HG02678 (cell line): Measurements from ENCODE around the gene KCNMB2.

Source experiments
- ATAC-seq: cut with Tn5 transposase; IDR thresholded peaks from one replicate; pipeline ENCODE4 v1.9.1; 2021; ENCODE audit warnings: mild to moderate bottlenecking, moderate library complexity; ENCODE audit not compliant: unreplicated experiment

Gene KCNMB2

DNA sequence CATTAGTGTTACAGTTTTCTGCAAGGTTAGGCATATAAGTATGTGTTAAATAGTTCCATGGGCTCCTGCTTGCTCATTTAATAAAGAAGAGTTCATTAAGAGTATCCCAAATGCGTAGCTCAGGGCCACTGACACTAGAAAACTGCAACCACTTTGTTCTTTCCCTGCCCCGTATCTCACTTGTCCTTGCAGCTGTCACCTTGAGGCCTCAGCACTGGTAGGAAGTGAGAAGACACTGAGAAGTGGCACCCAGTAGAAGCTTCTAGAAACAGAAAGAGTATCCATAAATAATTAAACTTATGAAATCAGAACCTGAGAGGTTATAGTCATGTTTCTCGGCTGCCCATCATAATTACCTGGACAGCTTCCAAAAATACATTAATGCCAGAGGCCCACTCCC lies 266.0 kb downstream of the KCNMB2 start:
- ATAC-seq, result no peak

DNA sequence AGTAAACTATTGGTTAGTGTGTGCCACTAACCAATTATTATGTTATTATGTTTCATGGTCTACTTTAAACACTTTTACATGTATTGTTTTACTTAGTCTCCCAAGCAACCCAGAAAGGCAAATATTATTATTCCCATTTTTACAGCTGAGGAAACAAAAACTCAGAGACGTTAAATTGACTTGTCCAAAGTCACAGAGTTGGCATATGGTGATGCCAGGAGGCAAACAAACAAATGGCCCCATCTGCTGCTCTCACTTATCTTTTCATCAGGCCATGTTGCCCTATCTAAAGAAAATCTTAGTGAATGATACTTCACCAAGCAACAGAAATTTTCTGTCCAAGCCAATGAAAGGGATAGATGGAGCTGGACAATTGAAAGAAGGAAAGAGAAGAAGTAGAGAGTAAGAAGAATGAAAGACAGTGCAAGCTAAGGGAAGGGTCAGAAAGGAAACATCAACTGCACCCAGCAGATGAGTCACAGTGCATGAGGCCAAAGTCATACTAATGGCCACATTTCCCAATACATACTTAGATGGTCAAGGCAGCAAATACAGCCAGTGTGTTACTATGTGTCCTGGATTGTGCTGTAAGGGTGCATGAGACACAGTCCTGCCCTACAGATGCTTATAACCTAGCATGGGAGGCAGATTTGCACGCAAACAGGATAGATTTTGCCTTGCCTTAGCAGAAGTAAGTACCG lies 266.9 kb downstream of the KCNMB2 start:
- ATAC-seq, result no peak

DNA sequence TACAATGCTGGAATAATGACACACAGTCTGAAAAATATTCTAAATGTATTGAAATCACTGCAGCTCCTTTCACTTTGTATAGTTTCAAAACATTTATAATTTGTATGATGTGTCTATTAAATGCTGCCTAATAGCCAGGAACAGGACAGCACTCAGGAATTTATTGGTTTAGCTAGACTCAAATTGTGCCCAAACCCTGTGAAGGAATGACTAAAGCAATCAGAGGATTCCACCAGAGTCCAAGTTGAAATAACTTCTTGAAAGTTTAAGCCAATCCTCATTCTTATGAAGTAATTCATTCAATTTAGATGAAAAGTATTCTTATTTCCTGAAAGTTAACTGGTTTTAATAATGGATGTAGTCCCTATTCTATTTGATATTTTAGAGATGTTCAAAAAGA lies 268.4 kb downstream of the KCNMB2 start:
- no peak for ATAC-seq

DNA sequence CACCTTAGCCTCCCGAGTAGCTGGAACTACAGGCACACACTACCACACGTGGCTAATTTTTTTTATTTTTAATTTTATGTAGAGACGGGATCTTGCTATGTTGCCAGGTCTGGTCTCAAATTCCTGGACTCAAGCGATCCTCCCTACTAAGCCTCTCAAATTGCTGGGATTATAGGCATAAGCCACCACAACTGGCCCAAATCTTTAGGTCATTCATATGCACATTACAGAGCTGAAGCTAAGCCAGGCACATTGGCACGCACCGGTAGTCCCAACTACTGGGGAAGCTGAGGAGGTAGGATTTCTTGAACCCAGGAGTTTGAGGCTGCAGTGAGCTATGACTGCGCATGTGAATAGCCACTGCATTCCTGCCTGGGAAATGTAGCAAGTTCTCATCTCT lies 269.5 kb downstream of the KCNMB2 start:
- ATAC-seq, result no peak

DNA sequence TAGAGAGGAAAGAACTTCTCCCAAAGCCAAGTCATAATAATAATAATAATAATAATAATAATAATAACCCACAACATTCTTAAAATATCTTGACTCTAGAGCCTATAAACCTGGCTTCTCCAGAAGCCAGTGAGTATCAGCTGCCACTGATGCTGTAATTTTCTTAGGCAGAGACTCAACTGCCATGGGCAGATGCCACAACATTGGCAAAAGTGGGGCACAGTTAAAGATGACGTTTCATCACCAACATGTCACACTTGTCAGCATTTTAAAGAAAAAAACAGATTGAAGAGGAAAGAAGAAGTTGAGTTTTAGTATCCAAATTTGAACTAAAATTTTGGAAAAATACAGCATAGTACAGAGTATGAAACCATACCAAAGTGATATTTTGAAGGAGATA lies 270.4 kb downstream of the KCNMB2 start:
- no peak for ATAC-seq

DNA sequence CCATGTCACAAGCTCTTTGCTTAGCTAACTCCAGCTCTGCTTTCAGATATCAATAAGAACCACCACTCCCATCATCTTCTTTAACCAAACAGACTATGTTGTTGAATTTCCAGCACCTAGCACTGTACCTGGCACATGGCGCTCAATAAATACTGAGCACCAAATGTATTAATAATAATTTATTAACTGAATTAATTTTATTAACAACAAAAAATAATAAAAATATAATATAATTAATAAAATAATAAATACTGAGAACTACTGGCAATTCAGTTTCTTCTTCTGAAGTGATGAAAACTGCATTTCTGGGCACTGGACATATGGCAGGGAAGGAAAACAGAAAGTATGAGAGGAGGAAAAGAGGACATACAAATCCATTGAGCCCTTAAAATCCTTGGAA lies 271.5 kb downstream of the KCNMB2 start:
- no peak for ATAC-seq

DNA sequence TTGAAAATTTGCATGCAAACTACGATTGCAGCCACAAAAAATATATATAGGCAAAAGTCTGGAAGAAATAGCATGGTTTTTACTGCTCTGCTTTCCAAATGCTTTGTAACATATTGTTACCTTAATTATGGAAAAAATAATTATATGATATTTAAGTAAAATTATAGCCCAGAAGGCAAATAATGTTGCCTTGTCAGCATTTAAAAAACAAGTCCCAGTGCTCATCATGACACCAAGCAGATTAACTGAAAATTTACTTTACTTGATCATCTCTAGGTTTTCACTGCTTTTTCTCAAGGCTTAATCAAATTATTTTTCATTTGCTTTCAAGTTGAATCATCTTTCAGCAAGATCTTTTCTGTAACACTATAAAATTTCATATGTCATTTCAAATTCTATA lies 272.5 kb downstream of the KCNMB2 start:
- ATAC-seq, result no peak

DNA sequence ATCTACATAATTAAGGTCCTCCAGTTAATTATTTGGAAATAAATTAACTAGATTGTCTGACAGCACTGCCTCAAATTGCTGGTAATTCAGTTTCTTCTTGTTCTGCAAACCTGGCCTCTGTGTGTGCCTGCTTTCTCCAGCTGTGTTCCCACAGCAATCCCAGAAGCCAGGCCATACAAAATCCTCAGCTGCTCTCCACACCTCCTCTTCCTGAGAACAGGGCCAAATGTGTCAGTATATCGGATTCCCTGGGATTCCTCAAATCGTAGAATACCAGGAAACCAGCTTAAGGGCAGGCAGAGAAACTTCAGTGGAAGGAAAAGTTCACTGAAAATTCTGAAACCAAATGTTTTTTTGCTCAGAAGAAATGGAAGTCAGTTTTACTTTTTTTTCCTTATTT lies 273.9 kb downstream of the KCNMB2 start:
- ATAC-seq, result no peak

DNA sequence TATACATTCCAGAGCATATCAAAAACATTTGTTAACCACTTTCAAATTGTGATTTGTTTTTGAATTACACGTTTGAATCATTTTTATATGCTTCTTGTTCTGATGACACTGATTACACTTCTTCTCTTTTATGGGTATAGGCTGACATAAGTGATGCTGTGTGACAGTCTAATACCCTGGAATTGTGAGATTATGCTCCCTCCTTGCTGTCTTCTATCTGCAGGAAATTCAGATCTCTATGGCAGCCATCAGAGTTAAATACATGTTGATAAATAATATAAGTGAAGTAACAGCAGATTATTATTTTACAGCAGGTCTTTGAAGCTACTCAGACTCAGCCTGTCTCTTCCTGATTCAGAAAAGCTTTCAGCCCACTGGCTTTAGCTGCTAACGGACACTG lies 286.5 kb downstream of the KCNMB2 start:
- no peak for ATAC-seq

DNA sequence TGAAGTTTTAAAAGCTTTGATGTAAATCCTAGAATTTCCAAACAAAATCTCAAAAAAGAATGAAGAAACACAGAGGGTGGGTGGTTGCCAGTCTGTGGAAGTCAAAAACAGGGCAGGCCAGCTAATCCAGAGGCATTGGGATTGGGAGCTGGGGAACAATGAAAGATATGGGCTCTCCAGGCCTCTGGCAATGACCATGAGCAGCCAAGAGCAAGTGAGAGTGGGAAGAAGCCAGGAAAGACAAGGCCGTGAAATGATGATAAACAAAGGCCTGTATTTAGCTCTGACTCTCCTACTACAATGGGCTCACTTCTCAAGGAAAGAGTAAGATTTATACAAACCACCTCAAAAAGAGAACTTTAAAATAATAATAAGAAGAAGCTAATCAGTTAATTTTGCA lies 286.9 kb downstream of the KCNMB2 start:
- no peak for ATAC-seq

DNA sequence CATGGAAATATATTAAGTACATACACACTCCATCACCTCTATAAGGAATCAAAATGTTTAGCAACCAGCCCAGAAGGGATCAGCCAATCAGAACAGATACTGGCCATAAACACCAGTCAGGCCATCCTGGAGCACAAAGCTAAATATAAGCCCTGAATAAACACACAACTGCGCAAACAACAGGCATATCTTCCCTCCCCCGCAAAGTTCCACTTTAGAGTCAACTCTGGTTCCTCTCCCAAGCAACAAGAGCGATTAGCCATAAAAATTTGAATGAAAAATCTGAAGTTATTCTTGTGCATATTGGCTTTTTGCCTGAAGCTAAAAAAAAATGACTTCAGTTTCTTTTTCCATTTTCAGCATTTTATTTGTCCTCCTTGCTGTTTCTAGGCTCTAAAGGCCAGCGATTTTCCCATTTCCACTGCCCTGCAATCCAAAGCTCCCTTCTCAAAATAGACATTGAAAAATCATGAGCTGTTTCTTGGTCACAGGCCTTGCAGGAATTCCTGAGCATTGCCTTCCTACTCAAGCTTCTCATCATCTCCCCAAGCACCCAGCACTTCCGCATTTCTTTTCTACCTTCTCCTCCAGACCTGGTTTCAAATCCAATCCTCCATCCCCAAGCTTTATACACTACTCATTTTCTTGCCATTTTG lies 287.5 kb downstream of the KCNMB2 start:
- no peak for ATAC-seq

DNA sequence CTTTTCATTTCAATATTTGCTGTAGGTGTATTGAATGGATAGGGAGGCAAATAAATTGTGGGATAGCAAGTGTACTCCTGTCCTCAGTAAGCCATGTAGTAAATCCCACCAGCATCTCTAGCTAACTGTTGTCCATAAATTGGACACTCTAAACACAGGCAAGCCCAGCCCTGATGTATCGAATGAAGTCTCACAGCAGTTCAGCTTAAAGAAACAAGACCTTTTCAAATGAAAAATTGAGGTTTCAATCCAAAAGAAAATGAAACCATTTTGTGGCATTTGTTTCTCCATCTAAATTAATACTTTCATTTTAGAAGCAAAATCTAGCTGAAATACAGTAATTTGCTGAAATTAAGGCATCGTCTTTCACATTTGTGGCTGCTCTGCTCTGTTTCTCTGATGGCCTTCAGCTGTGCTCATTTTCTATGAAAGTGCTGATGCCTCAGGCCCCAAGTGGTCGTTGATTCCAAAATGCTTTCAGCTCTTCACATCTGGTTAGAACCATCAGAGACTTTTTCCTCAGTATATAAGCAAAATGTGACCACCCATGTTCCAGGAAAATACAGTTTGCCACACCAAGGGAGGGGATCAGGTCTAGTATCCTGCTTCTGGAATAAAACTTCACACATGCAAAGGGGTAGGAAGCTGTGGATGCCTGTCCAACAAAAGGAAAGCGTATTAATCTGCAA lies 290.3 kb downstream of the KCNMB2 start:
- ATAC-seq, result no peak

DNA sequence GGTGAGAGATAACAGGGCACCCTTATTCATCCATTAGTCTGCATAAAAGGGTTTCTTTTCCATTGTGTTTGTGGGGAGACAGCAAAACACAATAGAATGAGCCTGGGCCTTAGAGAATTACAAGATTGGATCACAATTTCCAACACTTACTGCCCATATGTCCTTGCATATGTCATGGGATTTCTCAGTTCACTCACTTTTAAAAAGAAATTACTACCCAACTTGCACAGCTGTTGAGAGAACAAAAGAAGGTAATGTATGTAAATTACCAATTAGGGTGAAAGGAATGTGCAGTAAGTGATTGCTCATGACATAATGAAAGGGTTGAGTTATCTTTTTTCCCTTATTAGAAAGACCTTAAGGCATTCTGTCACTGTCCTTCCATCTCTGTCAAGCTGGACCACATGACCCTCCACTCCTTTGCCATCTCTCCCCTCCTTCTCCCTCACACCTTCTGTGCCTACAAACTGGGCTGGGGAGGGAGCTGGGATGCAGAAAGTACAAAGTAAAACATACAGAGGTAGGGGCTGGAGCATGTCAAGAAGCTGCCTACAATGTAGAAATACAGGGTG lies 291.1 kb downstream of the KCNMB2 start:
- no peak for ATAC-seq

DNA sequence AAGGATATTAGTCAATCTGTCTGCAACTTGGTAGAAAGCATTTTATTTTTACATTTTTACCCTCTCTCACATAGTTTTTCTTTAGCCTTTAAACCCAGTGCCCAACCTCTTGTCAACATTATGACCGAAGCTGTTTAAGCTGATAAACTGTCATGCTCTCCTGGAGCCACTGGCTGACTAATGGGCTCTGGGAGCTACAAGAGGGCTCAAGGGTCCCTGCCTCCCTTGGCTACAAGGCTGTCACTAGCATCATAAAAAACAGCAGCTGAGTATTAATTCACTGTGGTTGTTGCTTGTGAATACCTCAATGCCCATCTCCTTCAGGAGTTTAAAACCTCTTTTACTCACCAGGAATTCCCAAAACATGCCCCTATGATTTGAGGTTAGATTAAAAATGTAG lies 297.5 kb downstream of the KCNMB2 start:
- no peak for ATAC-seq

DNA sequence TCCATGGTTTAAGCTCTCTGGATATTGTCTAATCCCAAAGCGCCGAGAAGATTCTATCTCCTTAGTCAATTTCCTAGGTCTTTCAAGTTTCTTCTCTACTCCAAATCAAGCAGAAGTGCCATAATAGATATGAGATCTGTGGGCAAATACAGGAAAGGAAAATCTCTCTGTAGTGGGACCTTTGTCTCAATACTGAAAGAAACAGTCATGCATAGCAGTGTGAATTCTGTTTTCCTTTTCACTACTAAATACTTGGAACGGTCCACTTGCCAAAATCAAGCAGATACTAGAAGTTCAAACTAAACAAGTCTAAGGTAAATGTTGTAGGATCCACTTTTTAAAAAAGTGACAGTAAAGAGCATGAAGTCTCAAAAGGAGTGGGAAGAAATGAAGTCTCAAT lies 298.8 kb downstream of the KCNMB2 start:
- no peak for ATAC-seq

DNA sequence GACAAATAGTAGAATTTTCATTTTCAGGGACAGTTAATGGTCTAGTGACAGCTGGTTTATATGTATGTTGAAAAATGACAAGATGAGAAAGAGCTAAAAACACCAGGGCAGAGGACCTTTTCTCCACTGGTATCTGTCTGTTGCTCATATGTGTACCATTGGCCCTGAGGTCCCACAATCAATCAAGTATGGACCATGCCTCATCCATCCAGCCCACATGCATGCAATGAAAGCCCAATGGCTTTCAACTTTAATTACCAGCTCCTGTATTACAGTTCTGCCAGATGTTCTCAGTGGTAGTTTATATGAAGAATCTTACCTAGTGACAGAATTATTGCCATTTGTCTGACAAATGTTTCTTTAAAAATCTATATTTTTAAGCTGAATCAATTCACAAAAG lies 301.3 kb downstream of the KCNMB2 start:
- no peak for ATAC-seq

DNA sequence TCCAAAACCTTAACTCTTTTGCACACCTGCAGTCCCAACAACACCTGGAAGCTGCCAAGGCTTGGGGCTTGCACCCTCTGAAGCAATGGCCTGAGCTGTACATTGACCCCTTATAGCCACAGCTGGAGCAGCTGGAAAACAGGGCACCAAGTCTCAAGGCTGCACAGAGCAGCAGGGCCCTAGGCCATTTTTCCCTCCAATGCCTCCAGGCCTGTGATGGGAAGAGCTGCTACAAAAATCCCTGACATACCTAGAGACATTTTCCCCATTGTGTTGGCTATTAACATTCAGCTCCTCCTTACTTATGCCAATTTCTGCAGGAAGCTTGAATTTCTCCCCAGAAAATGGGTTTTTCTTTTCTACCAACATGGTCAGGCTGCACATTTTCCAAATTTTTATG lies 304.4 kb downstream of the KCNMB2 start:
- ATAC-seq, result no peak

DNA sequence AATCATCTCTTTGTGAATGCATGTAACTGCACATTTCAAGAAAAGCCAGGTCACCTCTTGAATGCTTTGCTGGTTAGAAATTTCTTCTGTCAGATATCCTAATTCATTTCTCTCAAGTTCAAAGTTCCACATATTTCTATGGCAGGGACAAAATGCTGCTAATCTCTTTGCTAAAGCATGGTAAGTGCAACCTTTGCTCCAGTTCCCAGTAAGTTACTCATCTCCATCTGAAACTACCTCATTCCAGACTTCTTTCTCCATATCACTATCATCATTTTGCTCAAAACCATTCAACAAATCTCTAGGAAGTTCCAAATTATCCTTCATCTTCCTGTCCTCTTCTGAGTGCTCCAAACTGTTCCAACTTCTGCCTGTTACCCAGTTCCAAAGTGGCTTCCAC lies 304.8 kb downstream of the KCNMB2 start:
- ATAC-seq, result no peak

DNA sequence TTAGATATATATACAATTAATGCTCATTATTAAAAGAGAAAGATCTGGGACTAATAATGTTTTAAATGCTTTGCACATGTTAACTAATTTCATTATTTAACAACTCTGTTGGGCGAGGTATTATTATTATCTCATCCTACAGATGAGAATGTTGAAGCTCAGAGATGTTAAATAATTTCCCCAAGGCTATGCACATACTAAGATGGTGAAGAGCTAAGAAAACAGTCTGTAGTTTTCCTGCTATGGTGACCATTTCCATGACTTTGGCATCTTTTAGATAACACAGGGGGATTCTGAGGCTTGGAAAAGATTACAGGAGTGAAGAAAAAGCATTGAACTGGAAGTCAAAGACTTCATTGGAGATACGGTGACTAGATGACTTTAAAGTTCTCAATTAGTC lies 308.7 kb downstream of the KCNMB2 start:
- no peak for ATAC-seq

DNA sequence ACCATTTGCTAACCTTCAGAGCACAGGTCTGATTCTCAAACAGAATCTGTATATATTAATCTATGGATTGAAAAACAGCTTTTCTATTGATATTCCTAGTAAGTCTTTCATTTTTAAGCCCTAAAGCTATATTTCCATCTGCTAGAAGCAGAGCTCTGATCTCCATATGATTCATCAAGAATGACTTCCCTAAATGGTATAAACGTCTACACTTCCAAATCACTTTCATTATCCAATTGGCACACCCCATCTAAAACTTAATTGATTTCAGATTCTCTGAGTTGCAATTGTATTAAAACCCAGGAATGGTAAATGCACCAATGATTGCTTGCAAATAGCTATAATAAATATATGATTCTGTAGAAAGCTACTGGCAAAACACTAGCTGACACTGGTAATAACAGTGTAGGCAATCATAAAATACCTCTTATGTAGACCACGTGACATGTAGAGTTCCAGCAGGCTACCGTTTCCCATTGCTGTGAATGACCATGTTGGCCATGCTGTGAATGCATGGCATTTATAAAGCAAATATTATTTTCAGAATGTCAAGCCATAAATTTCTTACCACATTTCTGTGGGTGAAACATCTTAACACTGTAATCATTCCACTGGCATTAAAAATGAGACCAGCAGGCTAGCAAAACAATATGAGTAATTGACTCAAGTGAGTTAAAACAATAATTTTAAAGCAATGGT lies 309.3 kb downstream of the KCNMB2 start:
- no peak for ATAC-seq

DNA sequence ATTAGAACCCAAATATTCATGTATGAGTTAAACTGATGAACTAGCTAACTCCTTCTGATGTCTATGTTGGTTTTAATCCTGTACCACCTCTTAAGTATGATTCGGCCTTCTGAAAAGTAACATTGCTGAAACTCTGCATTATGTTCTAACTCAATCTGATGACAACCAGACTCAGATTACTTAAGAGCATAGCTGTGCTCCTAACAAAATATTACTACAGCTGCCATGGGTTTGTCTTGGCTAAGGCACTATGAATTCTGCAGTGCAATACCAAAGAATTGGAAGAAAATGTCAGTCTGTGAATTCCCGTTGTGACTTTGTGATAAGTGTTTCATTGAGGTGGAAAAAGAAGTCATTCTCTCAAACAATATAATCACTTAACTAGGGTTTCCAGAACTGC lies 311.0 kb downstream of the KCNMB2 start:
- no peak for ATAC-seq
